GM18868 (cell line): Measurements from ENCODE around the gene CST7.
"Not testable (repeated sequence)": the region's sequence is repeated elsewhere in the genome, so short reads cannot be mapped to it uniquely, and the experiment has no call there.

Experiments used
- ATAC-seq: cut with Tn5 transposase; IDR thresholded peaks from one replicate; pipeline ENCODE4 v1.9.1; 2021; ENCODE audit warnings: mild to moderate bottlenecking, moderate library complexity; ENCODE audit not compliant: unreplicated experiment

Gene CST7

GRCh38 chr20:24929259-24929658, 19.8 kb upstream of the CST7 start:
- ATAC-seq = not testable (repeated sequence)

GRCh38 chr20:24929867-24930723, 19.0 kb upstream of the CST7 start:
- ATAC-seq = not testable (repeated sequence)

GRCh38 chr20:24930724-24931688, 18.1 kb upstream of the CST7 start:
- ATAC-seq = not testable (repeated sequence)

- not testable (repeated sequence) for ATAC-seq
These were observed 17.2 kb upstream of the CST7 start for GRCh38 chr20:24931893-24932292.

GRCh38 chr20:24933266-24933908, 15.7 kb upstream of the CST7 start:
- no peak for ATAC-seq

- no peak for ATAC-seq
These were observed 14.9 kb upstream of the CST7 start for GRCh38 chr20:24934101-24934661.

- no peak for ATAC-seq
These were observed 14.4 kb upstream of the CST7 start for GRCh38 chr20:24934716-24935115.

DNA sequence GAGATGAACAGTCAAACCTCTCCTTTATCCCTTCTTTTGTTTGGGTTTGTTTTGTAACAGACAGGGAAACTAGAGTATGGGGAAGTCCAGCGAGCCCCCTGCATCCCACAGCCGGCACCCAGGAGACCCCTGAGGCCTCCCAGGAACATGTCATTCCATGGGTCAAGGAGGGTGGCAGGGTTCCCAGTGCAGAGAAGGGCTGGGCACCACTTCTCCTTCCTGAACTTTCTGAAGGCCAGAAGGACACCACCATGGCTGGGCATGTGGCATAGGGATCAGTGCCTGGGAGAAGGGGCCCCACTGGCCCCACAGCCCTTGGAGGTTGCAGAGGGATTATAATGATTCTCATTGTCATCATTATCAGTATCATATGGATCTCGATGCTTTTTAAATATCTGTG, 13.9 kb upstream of the CST7 start:
- ATAC-seq = no peak

DNA sequence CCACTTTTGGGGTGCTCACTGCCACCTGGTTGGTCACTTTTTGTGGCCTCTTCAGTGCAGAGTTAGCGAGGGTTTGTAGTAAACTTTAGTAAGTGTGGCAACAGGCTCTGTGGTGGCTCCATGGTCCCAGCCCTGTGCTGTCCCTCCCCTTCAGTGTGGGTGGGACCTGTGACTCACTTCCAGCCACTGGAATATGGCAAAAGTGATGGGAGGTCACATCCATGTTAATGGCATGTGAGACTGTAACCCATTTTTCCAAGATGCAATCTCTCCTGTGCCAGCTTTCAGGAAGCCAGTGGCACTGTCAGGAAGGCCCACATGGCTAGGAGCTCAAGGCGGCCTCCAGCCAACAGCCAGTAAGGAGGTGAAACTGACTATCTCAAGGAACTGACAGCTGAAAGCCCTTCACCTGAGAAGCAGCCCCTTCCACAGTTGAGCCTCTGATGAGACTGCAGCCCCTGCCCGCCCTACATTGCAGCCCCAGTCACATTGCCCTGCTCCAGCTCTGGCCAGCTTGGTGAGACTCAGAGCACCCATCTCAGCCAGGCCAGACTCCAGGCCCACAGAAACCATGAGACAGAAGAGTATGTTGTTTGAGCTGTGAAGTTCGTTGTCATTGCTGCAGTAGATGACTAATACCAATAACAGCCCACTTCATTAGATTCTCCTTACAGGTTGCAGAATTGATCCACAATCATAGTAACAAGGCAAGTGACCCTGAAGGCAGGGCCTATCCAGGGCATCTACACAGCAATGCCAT, 13.1 kb upstream of the CST7 start:
- ATAC-seq = no peak

- ATAC-seq = no peak
These were observed 12.3 kb upstream of the CST7 start for GRCh38 chr20:24936526-24937407.

DNA sequence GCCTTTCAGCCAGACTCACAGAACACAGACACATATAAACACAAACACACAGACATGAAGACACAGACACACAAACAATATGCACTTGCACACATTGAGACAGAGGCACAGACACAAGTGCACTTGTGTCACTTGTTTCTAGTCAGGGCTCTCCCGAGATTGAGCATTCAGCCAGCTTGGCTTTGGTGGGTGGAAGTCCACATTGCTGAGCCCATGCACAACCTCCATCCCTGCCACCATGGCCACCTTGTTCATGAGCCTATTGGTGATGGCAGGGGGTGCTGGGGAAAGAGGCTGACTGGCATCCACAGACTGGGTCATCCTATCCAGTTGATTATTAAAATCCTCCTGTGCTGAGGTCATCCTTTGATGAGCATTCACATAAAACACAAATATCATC, 11.5 kb upstream of the CST7 start:
- no peak for ATAC-seq

GRCh38 chr20:24938498-24938897, 10.6 kb upstream of the CST7 start:
- ATAC-seq = no peak

GRCh38 chr20:24939036-24939435, 10.0 kb upstream of the CST7 start:
- ATAC-seq = no peak

DNA sequence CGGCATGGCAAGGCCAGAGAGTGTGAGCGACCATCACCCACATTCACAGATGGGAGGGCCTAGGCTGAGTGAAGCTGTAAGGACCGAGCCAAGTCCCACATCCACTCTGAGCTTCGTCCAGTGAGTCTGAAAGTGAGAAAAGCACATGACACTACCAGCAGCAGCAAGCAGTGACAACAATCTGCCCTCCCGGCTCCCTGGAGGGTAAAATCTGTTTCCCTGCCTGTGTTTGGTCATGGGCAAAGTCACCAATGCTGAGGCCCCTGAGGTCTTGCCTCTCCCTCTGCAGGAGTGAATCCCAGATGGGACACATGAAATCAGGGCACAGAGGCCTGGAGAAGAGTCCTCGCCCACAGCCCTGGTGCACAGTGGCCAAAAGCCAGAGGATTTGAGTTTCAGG, 6.4 kb upstream of the CST7 start:
- ATAC-seq = no peak

- ATAC-seq = no peak
These were observed 5.9 kb upstream of the CST7 start for GRCh38 chr20:24943196-24943595.

- no peak for ATAC-seq
These were observed 5.3 kb upstream of the CST7 start for GRCh38 chr20:24943731-24944130.

GRCh38 chr20:24946376-24946775, 2.7 kb upstream of the CST7 start:
- ATAC-seq = not testable (repeated sequence)

DNA sequence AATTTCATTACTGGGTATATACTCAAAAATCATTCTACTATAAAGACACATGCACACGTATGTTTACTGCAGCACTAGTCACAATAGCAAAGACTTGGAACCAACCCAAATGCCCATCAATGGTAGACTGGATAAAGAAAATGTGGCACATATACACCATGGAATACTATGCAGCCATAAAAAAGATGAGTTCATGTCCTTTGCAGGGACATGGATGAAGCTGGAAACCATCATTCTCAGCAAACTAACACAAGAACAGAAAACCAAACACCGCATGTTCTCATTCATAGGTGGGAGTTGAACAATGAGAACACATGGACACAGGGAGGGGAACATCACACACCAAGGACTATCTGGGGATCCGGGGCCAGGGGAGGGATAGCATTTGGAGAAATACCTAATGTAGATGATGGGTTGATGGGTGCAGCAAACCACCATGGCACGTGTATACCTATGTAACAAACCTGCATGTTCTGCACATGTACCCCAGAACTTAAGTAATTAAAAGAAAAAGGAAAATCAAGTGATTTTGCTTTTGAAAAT, 602 bp upstream of the CST7 start:
- not testable (repeated sequence) for ATAC-seq

- no peak for ATAC-seq
These were observed 673 bp downstream of the CST7 start for GRCh38 chr20:24949756-24950127.
